PFSK-1 (cell line): ENCODE measurements around the gene ARHGEF4.

Source experiments
- FOXP2 ChIP-seq: optimal IDR thresholded peaks from 2 replicates; pipeline ENCODE3; 2011; ENCODE audit warnings: borderline replicate concordance, control low read depth, inconsistent platforms; ENCODE audit not compliant: insufficient read depth; ENCODE audit errors: extremely low read length, extremely low read depth
- POLR2AphosphoS5 ChIP-seq: IDR thresholded peaks from 2 replicates; pipeline ENCODE4 v1.6.1; 2012; ENCODE audit warnings: low read depth, mild to moderate bottlenecking, control low read depth, low read length, moderate library complexity
- SIN3A ChIP-seq: IDR thresholded peaks from 2 replicates; pipeline ENCODE4 v1.6.1; 2012; ENCODE audit warnings: mild to moderate bottlenecking, low read length, moderate library complexity, borderline replicate concordance; ENCODE audit not compliant: insufficient read depth
- TAF1 ChIP-seq: IDR thresholded peaks from 2 replicates; pipeline ENCODE4 v1.6.1; 2012; ENCODE audit warnings: low read length, control low read depth, borderline replicate concordance; ENCODE audit not compliant: insufficient read depth
- TF ChIP-seq, protein P1 (sequence below), 2 experiments: IDR thresholded peaks; 2 replicates each; pipeline versions ENCODE4 v1.6.1 to v1.8.0; 2011 to 2012; ENCODE audit warnings: low read depth in 2 of 2, low read length in 2 of 2, control low read depth in 1 of 2, inconsistent platforms in 1 of 2, mild to moderate bottlenecking in 1 of 2, moderate library complexity in 1 of 2; ENCODE audit not compliant: insufficient read depth in 1 of 2

The ARHGEF4 gene

DNA sequence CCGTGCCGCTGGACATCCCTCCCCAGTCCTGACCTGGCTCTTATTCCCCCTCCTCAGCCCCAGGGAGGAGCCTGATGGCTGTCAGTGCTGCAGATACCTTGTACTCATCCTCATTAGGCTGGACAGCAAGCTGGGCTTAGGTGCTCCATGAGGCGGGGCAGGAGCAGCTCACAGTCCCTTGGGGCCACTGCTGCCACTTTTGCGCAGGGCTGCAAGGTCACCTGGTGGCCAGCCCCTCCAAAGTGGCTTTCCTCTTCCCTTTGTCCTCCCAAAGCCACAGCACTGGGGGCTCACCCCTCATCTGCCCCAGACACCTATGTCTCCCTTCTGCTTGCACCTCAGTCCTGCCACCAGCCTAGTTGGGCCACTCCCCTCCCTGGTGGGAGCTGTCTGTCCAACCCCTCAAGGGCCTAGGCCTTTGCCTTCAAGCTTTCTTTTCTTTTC is 195.7 kb downstream of the ARHGEF4 start:
- no peak for TF ChIP-seq TAF1

GRCh38 chr2:131033786-131034121 is 197.0 kb downstream of the ARHGEF4 start:
- TF ChIP-seq, protein P1, sequence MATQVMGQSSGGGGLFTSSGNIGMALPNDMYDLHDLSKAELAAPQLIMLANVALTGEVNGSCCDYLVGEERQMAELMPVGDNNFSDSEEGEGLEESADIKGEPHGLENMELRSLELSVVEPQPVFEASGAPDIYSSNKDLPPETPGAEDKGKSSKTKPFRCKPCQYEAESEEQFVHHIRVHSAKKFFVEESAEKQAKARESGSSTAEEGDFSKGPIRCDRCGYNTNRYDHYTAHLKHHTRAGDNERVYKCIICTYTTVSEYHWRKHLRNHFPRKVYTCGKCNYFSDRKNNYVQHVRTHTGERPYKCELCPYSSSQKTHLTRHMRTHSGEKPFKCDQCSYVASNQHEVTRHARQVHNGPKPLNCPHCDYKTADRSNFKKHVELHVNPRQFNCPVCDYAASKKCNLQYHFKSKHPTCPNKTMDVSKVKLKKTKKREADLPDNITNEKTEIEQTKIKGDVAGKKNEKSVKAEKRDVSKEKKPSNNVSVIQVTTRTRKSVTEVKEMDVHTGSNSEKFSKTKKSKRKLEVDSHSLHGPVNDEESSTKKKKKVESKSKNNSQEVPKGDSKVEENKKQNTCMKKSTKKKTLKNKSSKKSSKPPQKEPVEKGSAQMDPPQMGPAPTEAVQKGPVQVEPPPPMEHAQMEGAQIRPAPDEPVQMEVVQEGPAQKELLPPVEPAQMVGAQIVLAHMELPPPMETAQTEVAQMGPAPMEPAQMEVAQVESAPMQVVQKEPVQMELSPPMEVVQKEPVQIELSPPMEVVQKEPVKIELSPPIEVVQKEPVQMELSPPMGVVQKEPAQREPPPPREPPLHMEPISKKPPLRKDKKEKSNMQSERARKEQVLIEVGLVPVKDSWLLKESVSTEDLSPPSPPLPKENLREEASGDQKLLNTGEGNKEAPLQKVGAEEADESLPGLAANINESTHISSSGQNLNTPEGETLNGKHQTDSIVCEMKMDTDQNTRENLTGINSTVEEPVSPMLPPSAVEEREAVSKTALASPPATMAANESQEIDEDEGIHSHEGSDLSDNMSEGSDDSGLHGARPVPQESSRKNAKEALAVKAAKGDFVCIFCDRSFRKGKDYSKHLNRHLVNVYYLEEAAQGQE (IDR thresholded peaks at IDR 0.05; ENCODE audit: insufficient read depth in 1 of 2, low read depth in 2 of 2, low read length in 2 of 2): no peak
- TF ChIP-seq POLR2AphosphoS5: no peak
- TF ChIP-seq TAF1: no peak

- TF ChIP-seq, protein P1 (IDR thresholded peaks at IDR 0.05; ENCODE audit: insufficient read depth in 1 of 2, low read depth in 2 of 2, low read length in 2 of 2): no peak
- TF ChIP-seq TAF1 (no peak), SIN3A (no peak), FOXP2 (no peak), POLR2AphosphoS5 (no peak)
Observed at GRCh38 chr2:131034122-131035051, 197.7 kb downstream of the ARHGEF4 start.

GRCh38 chr2:131035112-131035825 is 198.6 kb downstream of the ARHGEF4 start:
- TF ChIP-seq POLR2AphosphoS5: no peak
- no peak for TF ChIP-seq TAF1
- no peak for TF ChIP-seq SIN3A
- TF ChIP-seq FOXP2: no peak
- TF ChIP-seq, protein P1 (IDR thresholded peaks at IDR 0.05; ENCODE audit: insufficient read depth in 1 of 2, low read depth in 2 of 2, low read length in 2 of 2): no peak

- TF ChIP-seq SIN3A: no peak
- no peak for TF ChIP-seq FOXP2
- TF ChIP-seq, protein P1 (IDR thresholded peaks at IDR 0.05; ENCODE audit: insufficient read depth in 1 of 2, low read depth in 2 of 2, low read length in 2 of 2): no peak
- TF ChIP-seq POLR2AphosphoS5: no peak
- no peak for TF ChIP-seq TAF1
Observed at GRCh38 chr2:131035826-131036231, 199.1 kb downstream of the ARHGEF4 start.
